T-helper 2 cell treated with Interferon-gamma antibody and Interleukin-4, amounts not matched to agents 100 ng/mL and 5 ng/mL, for 36 hours (primary cell): Measurements from ENCODE around the gene MREG. TPM values are rescaled to one million over a fixed set of nuclear protein-coding genes. Genes with fewer than 3 reads are reported as not detected.
"Not testable (repeated sequence)": the region's sequence is repeated elsewhere in the genome, so short reads cannot be mapped to it uniquely, and the experiment has no call there.

Source experiments
- intact Hi-C: fragments of 100-400 bp; cut with micrococcal nuclease; formaldehyde crosslinking; loops from one replicate; pipeline ENCODE4 v1.15.1; 2023
- total RNA-seq: library from RNA; stranded (reverse); gene quantifications from 2 replicates; pipeline ENCODE4 v1.2.3, GENCODE V29; 2022

Gene MREG
- total RNA-seq, 1 donor from 2014 or later = 9.0 TPM

- intact Hi-C loops = no loop called here
These were observed 47.1 kb downstream of the MREG start for GRCh38 chr2:215966274-215966673.

DNA sequence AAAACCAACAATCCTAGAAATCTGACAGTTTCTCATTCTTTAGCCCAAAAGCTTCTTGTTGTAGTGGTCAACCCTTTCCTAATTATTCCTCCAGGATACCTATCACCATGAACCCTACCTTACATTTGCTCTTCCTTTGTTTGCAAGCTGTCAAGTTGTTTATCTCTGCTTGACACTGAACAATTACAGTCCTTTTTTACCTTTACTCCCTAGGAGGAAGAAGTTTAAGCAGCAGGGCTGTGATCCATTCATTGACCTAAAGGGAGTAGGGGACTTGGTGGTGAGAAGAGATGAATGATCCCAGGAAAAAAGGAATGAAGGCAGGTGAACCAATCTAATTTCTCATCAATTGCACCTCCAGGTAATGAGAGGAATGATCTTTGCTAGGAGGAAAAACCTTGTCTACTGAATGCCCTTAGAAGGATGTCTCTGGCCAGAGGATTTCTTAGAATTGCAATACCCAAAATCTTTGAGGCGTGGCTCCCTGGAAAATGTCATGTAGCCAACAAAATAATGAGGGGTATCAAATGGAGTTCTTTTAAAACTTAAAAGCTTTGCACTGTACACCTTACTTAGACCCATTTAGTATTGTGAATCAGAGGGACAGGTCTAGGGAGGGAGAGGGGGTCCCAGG lies 47.7 kb downstream of the MREG start:
- intact Hi-C loops = no loop called here

DNA sequence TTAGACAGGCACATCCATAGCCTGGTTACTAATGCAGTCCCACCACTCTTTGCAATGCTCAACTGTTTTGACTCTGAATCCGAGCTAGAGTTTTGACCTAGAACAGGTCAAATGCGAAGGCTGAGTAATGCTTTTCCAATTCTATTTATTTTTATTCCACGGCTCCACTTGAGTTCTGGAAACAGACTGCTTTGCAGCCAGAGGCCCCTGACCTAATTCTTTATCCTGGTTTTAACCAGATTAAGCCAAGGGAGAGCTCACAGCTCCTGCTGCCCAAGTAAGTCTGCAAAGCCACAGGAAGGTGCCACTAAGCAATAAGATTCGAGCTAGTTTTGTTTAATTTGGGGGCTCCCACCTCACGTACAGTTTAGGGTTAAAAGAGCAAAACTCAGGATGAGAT lies 51.4 kb downstream of the MREG start:
- intact Hi-C loops = no loop called here

DNA sequence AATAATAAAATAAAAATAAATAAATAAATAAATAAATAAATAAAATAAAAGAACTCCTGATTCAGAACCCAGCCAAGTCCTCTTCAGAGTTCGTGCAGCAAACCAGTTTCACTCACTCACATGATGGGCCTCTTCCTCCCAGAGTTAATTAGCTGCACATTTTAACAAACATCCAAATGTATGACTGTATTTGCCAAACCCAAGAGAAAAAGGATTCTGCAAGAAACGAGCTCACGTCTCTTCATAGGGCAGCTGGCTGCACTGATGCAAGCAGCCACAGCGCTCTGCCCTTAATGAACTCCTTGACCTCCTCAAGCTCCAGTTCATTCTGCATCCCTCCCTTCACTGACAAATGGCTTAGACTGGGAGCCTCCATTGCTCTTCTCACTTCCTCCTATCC lies 55.1 kb downstream of the MREG start:
- intact Hi-C loops = no loop called here

DNA sequence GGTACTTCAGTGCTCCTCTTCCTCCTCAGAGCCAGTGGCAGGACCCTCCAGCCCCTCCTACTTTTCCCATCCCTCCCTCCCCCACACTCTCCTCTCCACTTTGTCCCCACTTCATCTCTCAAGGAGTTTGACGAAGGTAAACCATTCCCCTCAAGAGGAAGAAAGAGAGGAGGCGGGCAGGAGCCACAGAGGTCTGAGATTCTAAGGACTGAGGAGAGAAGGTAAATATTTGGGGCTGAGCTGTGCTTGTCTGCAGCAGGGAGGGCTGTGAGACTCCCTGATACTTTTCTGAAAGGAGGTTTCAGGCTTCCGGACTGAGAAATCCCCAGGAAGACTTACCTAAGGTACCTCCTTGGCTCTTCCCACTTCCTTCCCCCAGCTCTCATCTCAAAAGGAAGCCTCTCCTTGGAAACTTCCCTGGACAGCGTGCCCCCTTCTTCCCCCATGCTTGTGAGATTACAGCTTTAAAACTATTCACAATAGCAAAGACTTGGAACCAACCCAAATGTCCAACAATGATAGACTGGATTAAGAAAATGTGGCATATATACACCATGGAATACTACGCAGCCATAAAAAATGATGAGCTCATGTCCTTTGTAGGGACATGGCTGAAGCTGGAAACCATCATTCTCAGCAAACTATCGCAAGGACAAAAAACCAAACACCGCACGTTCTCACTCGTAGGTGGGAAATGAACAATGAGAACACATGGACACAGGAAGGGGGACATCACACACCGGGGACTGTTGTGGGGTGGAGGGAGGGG lies 55.8 kb downstream of the MREG start:
- intact Hi-C loops = not testable (repeated sequence)

- intact Hi-C loops = no loop called here
These were observed 60.3 kb downstream of the MREG start for GRCh38 chr2:215952860-215953637.

DNA sequence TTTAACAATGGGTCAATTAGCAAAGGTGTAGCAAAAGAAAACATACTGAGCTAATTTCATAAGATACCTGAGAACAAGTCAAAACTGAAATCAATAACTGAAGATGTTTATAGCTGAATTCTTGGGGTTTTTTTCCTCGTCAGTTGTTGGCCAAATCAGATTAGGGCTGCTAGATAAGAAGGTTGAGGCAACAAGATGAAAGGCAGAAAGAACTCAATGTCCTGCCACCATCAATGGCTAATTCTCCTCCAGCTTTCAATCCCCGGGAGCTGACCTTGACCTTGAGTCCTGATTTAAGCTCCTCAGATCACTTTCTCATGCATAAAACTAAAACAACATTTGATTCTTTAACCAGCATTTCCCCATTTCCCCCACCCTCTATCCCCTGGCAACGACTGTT lies 61.8 kb downstream of the MREG start:
- intact Hi-C loops = loop anchor here (2.0 kb wide), 1 partner anchor 61 kb away; the partner anchor contains the start of gene MREG

- intact Hi-C loops = loop anchor here (1.0 to 2.0 kb wide), 2 partner anchors 63 to 73 kb away; partner anchors contain the start of gene MREG
These were observed 63.4 kb downstream of the MREG start for GRCh38 chr2:215949991-215950404.

DNA sequence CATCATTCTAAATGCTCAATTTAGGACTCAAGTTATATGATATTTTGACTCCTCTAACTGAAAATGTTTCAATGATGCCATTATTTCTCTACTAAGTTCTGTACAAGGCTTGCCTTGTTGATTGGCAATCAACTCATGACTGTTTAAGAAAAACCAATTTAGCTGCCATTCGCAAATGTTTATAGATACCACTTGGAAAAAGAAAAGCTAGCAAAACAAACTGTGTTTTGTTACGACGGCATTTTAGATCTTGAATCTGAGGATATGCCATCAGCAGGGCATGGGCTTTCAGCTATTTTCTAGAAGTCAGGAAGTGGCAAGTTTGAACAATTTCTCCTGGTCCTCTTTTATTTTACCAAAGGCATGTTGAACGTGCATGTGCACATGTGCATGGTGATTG lies 65.3 kb downstream of the MREG start:
- intact Hi-C loops = no loop called here

GRCh38 chr2:215946586-215946985 lies 66.8 kb downstream of the MREG start:
- intact Hi-C loops = no loop called here

- intact Hi-C loops = no loop called here
These were observed 71.2 kb downstream of the MREG start for GRCh38 chr2:215942194-215942593.

- intact Hi-C loops = no loop called here
These were observed 71.6 kb downstream of the MREG start for GRCh38 chr2:215941726-215942125.

DNA sequence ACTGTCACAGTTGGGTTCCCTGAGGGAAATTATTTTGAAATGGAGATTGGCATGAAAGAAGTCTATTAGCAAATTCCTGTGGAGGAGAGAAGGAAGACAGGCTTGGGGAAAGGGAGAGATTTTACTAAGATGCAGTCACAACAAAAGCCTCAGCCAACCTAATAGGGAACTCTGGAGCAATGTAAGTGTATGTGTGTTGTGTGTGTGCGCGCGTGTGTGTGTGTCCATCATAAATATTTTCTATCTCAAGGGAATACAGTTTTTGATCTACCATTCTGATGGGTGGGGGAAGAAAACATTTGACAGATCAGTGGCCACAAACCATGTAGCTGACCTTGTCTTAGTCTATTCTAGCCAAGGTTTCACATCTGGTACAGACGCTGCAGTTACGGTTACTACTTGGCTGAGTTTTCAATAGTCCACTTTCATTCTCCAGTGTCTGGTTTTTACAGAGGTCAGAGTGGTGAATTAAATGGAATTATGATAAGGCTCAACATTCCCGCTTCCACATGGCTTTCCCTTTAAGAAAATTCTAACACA lies 72.6 kb downstream of the MREG start:
- intact Hi-C loops = no loop called here

GRCh38 chr2:215937190-215937589 lies 76.2 kb downstream of the MREG start:
- intact Hi-C loops = loop anchor here (10.0 kb wide), 1 partner anchor 672 kb away; no protein-coding TSS in a partner anchor

DNA sequence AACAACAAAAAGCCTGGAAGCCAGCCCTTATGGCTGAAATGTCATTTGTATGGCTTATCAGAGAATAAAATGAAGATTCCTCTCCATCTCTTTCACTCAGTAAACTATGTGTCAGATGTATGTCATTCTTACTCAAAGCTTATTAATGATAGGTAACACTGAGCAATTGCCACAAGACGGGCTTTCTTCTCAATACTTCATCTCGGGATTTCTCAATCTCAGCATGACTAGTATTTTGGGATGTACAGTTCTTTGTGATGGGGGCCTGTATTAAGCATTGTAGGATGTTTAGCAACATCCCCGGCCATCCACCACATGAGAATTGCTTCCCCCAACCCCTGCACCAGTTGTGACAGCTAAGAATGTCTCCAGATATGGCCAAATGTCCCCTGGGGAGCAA lies 80.2 kb downstream of the MREG start:
- intact Hi-C loops = loop anchor here (10.0 kb wide), 1 partner anchor 668 kb away; no protein-coding TSS in a partner anchor

GRCh38 chr2:215931256-215931903 lies 82.0 kb downstream of the MREG start:
- intact Hi-C loops = loop anchor here (10.0 kb wide), 1 partner anchor 667 kb away; no protein-coding TSS in a partner anchor

DNA sequence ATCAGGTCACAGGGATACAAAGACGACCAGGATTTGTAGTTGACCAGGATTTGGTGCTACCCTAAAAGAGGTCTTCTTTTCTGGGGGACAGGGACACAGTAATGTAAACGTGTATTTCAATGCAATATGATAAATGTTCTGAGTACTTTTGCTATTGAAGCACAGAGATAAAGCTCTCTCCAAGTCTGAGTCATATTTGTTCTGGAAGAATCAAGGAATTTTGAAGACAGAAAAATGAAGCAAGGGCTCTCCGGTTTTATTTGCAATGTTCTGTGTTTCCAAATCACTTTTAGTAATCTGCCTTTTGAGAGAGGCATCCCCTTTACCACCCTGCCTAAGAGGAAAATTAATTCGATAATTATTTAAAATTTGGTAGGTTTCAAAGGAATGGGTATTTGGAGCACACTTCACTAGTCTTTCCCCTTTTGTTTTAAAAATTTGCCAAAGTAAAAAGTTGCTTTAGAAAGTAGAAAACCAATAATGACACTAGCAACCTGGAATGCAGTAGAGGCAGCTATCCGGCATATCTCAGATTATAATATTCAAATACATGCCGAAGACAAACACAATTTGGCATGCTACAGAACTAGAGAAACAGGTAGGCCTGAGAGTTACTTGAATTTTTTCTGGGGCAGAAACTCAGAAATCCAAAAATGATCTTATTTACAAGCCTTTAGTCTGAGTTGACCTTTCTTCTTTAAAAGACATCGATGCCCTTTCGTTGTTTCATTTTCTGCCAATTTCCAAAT lies 82.7 kb downstream of the MREG start:
- intact Hi-C loops = loop anchor here (10.0 kb wide), 1 partner anchor 666 kb away; no protein-coding TSS in a partner anchor

- intact Hi-C loops = loop anchor here (10.0 kb wide), 1 partner anchor 665 kb away; no protein-coding TSS in a partner anchor
These were observed 83.6 kb downstream of the MREG start for GRCh38 chr2:215929602-215930335.

GRCh38 chr2:215928086-215928485 lies 85.3 kb downstream of the MREG start:
- intact Hi-C loops = no loop called here
